HEK293 (cell line): ENCODE data around the gene SSBP2.
"Not testable (repeated sequence)": the region's sequence is repeated elsewhere in the genome, so short reads cannot be mapped to it uniquely, and the experiment has no call there.

Source experiments
- CTCF ChIA-PET: fragments of 350-600 bp; formaldehyde crosslinking; extraction: SDS; loops from one replicate; lab custom pipeline; 2021; ENCODE audit warnings: antibody characterized with exemption; lab: Yijun Ruan, JAX
- POLR2A ChIA-PET: fragments of 300-600 bp; formaldehyde crosslinking; extraction: SDS; loops from one replicate; lab custom pipeline; 2020; ENCODE audit warnings: antibody characterized with exemption, inconsistent platforms; lab: Yijun Ruan, JAX
- H3K27ac ChIP-seq: fragments of 200-500 bp; sonication (Bioruptor generic); 2 replicates; pipeline ENCODE4 v1.5.1; 2014; ENCODE audit warnings: low read depth, low read length, control low read depth, inconsistent platforms; ENCODE audit errors: extremely low read depth
- H3K36me3 ChIP-seq, 2 experiments: fragments of 200-500 bp in 1 of 2; sonication (Bioruptor generic) in 1 of 2; 1 replicate in 1 of 2; 2 replicates in 1 of 2; pipeline ENCODE4 v1.5.1; 2014 to 2017; ENCODE audit warnings: inconsistent platforms in 2 of 2, low read length in 2 of 2; ENCODE audit not compliant: control insufficient read depth in 2 of 2, insufficient read depth in 1 of 2
- H3K4me1 ChIP-seq: fragments of 200-500 bp; sonication (Bioruptor generic); 2 replicates; pipeline ENCODE4 v1.5.1; 2014; ENCODE audit warnings: mild to moderate bottlenecking, low read length, inconsistent platforms; ENCODE audit not compliant: control insufficient read depth, insufficient read depth
- H3K4me3 ChIP-seq: 2 replicates; pipeline ENCODE4 v1.5.1; 2011; ENCODE audit warnings: low read depth, mild to moderate bottlenecking, control low read depth, low read length, moderate library complexity
- H3K9me3 ChIP-seq: fragments of 200-500 bp; sonication (Bioruptor generic); 2 replicates; pipeline ENCODE4 v1.5.1; 2014; ENCODE audit warnings: low read depth, low read length, inconsistent platforms; ENCODE audit not compliant: control insufficient read depth, insufficient read depth
- CTCF ChIP-seq: fragments of 450-650 bp; formaldehyde crosslinking; IDR thresholded peaks from 2 replicates; pipeline ENCODE4 v1.5.1; 2016; ENCODE audit warnings: missing biosample characterization, missing genetic modification characterization
- REST ChIP-seq: fragments of 450-650 bp; formaldehyde crosslinking; IDR thresholded peaks from 2 replicates; pipeline ENCODE4 v1.5.1; 2016; ENCODE audit warnings: missing biosample characterization, missing genetic modification characterization
- TSHZ1 ChIP-seq: fragments of 450-650 bp; formaldehyde crosslinking; IDR thresholded peaks from 2 replicates; pipeline ENCODE4 v1.5.1; 2016; ENCODE audit warnings: missing biosample characterization, missing genetic modification characterization, borderline replicate concordance
- ZBTB8A ChIP-seq: fragments of 450-650 bp; formaldehyde crosslinking; IDR thresholded peaks from 2 replicates; pipeline ENCODE4 v1.5.1; 2016; ENCODE audit warnings: missing biosample characterization, missing genetic modification characterization
- ZNF211 ChIP-seq: fragments of 450-650 bp; formaldehyde crosslinking; IDR thresholded peaks from 2 replicates; pipeline ENCODE4 v1.5.1; 2016; ENCODE audit warnings: low read depth, missing biosample characterization, missing genetic modification characterization
- ZNF223 ChIP-seq: fragments of 450-650 bp; formaldehyde crosslinking; IDR thresholded peaks from 2 replicates; pipeline ENCODE4 v1.5.1; 2016; ENCODE audit warnings: missing biosample characterization, missing genetic modification characterization
- ZNF274 ChIP-seq, 2 experiments: fragments of 200-500 bp in 1 of 2; fragments of 450-650 bp in 1 of 2; sonication (Bioruptor generic) in 1 of 2; formaldehyde crosslinking in 1 of 2; IDR thresholded peaks; 2 replicates each; pipeline versions ENCODE4 v1.5.1 to v1.6.1; 2014 to 2016; ENCODE audit warnings: borderline replicate concordance in 1 of 2, inconsistent platforms in 1 of 2, low read length in 1 of 2, missing biosample characterization in 1 of 2, missing genetic modification characterization in 1 of 2
- ZNF335 ChIP-seq: fragments of 450-650 bp; formaldehyde crosslinking; conservative IDR thresholded peaks from 2 replicates; pipeline ENCODE4 v1.5.1; 2016; ENCODE audit warnings: missing biosample characterization, missing genetic modification characterization
- ZNF473 ChIP-seq: fragments of 450-650 bp; formaldehyde crosslinking; IDR thresholded peaks from 2 replicates; pipeline ENCODE4 v1.5.1; 2017; ENCODE audit warnings: missing biosample characterization, missing genetic modification characterization
- ZNF529 ChIP-seq: fragments of 450-650 bp; formaldehyde crosslinking; IDR thresholded peaks from 2 replicates; pipeline ENCODE4 v1.5.1; 2017; ENCODE audit warnings: missing genetic modification characterization, missing biosample characterization; ENCODE audit not compliant: insufficient replicate concordance
- ZNF596 ChIP-seq: fragments of 450-650 bp; IDR thresholded peaks from 2 replicates; pipeline ENCODE4 v1.5.0; 2018; ENCODE audit warnings: missing biosample characterization, mild to moderate bottlenecking, missing genetic modification characterization, moderate library complexity
- ZNF629 ChIP-seq: fragments of 450-650 bp; formaldehyde crosslinking; IDR thresholded peaks from 2 replicates; pipeline ENCODE4 v1.5.1; 2017; ENCODE audit warnings: missing biosample characterization, missing genetic modification characterization
- ZNF660 ChIP-seq: fragments of 450-650 bp; IDR thresholded peaks from 2 replicates; pipeline ENCODE4 v1.5.1; 2018; ENCODE audit warnings: missing biosample characterization, mild to moderate bottlenecking, missing genetic modification characterization
- ZNF670 ChIP-seq: fragments of 450-650 bp; formaldehyde crosslinking; IDR thresholded peaks from 2 replicates; pipeline ENCODE4 v1.5.1; 2016; ENCODE audit warnings: missing biosample characterization, missing genetic modification characterization, low read depth
- ZSCAN23 ChIP-seq: fragments of 450-650 bp; formaldehyde crosslinking; IDR thresholded peaks from 2 replicates; pipeline ENCODE4 v1.5.1; 2016; ENCODE audit warnings: missing biosample characterization, missing genetic modification characterization
- TF ChIP-seq, protein P1 (sequence below): fragments of 450-650 bp; formaldehyde crosslinking; IDR thresholded peaks from 2 replicates; pipeline ENCODE4 v1.5.1; 2016; ENCODE audit warnings: missing biosample characterization, missing genetic modification characterization, low read depth

SSBP2 gene

GRCh38 chr5:81630684-81631083, 120.2 kb downstream of the SSBP2 start (continued):
- TF ChIP-seq TSHZ1 (tag by site-specific recombination): no peak

DNA sequence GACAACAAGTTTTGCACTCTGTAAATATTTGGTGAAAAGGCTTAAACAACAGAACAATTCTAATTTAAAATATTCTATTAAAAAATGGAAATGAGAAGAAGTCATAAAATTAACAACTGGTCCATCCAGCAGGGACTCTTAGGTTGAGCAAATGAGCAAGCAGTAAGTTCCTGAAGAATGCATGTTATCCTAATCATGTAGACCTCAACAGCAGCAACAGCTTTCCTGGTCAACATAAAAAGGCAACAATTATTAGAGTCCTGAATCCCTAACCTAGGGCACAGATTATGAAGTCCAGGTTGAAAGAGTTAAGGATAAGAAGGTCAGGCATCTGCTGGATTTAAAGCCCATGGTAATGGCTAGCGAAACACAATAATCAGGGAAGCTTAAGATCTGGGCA, 120.9 kb downstream of the SSBP2 start:
- H3K36me3 ChIP-seq: no peaks in the 10 kb centered on the region
- CTCF ChIA-PET: interaction anchor here (0.5 to 1.0 kb wide), 3 partner anchors 39 to 286 kb away, joined by 3 read pairs; no protein-coding TSS in a partner anchor
- no peak for TF ChIP-seq ZNF660
- TF ChIP-seq TSHZ1 (tag by site-specific recombination): no peak
- TF ChIP-seq ZNF629 (tag by site-specific recombination): no peak
- no peak for TF ChIP-seq ZNF473 (tag by site-specific recombination)
- no peak for TF ChIP-seq CTCF (tag by site-specific recombination)
- no peak for TF ChIP-seq ZNF596 (tag by site-specific recombination)
- no peak for TF ChIP-seq ZNF670 (tag by site-specific recombination)
- TF ChIP-seq ZNF335 (tag by site-specific recombination): no peak
- TF ChIP-seq, protein P1, sequence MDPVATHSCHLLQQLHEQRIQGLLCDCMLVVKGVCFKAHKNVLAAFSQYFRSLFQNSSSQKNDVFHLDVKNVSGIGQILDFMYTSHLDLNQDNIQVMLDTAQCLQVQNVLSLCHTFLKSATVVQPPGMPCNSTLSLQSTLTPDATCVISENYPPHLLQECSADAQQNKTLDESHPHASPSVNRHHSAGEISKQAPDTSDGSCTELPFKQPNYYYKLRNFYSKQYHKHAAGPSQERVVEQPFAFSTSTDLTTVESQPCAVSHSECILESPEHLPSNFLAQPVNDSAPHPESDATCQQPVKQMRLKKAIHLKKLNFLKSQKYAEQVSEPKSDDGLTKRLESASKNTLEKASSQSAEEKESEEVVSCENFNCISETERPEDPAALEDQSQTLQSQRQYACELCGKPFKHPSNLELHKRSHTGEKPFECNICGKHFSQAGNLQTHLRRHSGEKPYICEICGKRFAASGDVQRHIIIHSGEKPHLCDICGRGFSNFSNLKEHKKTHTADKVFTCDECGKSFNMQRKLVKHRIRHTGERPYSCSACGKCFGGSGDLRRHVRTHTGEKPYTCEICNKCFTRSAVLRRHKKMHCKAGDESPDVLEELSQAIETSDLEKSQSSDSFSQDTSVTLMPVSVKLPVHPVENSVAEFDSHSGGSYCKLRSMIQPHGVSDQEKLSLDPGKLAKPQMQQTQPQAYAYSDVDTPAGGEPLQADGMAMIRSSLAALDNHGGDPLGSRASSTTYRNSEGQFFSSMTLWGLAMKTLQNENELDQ (tag by site-specific recombination): no peak
- no peak for TF ChIP-seq ZNF211
- no peak for TF ChIP-seq ZBTB8A (tag by site-specific recombination)
- no peak for TF ChIP-seq ZNF223 (tag by site-specific recombination)
- no peak for TF ChIP-seq ZNF274 (IDR thresholded peaks at IDR 0.05; ENCODE audit: low read length)
- no peak for TF ChIP-seq ZNF274 (tag by site-specific recombination; IDR thresholded peaks at IDR 0.05; ENCODE audit: borderline replicate concordance)
- TF ChIP-seq ZNF529 (tag by site-specific recombination): no peak
- no peak for TF ChIP-seq REST (tag by site-specific recombination)
- TF ChIP-seq ZSCAN23 (tag by site-specific recombination): no peak
- no peak overlapping the region for H3K4me3 ChIP-seq
- POLR2A ChIA-PET: no interaction called here
- H3K9me3 ChIP-seq: no peaks in the 10 kb centered on the region
- no peak overlapping the region for H3K27ac ChIP-seq
- H3K4me1 ChIP-seq: no peaks in the 10 kb centered on the region

GRCh38 chr5:81628061-81628460, 122.8 kb downstream of the SSBP2 start:
- not testable (repeated sequence) for H3K27ac ChIP-seq, H3K36me3 ChIP-seq, H3K4me3 ChIP-seq, H3K4me1 ChIP-seq, H3K9me3 ChIP-seq
- POLR2A ChIA-PET: interaction anchor here (0.7 kb wide), 1 partner anchor 112 kb away, joined by 3 read pairs; no protein-coding TSS in a partner anchor
- CTCF ChIA-PET: interaction anchor here (0.6 kb wide), 2 partner anchors 15 to 1986 kb away, joined by 3 read pairs; no protein-coding TSS in a partner anchor
